LHCN-M2 (cell line): ENCODE data around the gene OR6B2. TPM values are rescaled to one million over a fixed set of nuclear protein-coding genes. Genes with fewer than 3 reads are reported as not detected.

Experiments used
- DNase-seq: peaks from one replicate; pipeline ENCODE4 v3.0.0-alpha.2; 2012; ENCODE audit warnings: low read depth
- total RNA-seq: library from RNA; depleted of rRNA; stranded (reverse); fragments of >200 nt; gene quantifications from 2 replicates; pipeline ENCODE4 v1.2.3, GENCODE V29; 2014

OR6B2 gene
- total RNA-seq, 1 experiment from 2014 or later = not detected

DNA sequence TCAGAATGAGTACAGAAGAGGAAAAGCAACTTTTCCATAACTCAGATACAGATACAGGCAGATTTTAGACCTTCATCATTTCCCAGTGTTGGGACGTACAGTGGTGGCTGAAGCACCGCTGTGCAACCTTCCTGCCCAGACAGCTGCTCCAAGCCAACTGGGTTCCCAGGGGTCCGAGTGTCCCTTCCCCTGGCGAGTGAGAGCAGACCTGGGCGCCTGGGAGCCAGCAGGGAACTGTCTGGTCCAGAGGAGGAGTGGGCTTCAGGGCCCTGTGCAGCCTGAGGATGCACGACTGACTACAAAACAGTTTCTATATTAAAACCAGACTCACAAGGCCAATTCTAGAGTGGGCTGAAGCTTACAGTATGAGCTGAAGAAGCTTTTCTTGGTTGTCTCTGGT, 11.1 kb upstream of the OR6B2 start:
- DNase-seq = no peak

DNA sequence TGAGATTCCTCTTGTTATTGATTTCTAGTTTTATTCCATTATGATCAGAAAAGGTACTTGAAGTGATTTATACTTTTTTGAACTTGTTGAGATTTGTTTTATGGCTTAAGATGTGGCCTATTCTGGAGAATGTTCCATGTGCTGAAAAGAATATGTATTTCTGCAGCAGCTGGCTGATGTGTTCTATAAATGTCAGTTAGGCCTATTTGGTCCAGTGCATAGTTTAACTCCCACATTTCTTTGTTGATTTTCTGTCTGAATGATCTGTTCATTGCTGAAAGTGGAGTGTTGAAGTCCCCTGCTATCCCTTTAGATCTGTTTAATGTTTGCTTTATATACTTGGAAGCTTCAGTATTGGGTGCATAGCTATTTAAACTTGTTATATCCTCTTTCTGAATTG, 7.1 kb upstream of the OR6B2 start:
- no peak for DNase-seq

DNA sequence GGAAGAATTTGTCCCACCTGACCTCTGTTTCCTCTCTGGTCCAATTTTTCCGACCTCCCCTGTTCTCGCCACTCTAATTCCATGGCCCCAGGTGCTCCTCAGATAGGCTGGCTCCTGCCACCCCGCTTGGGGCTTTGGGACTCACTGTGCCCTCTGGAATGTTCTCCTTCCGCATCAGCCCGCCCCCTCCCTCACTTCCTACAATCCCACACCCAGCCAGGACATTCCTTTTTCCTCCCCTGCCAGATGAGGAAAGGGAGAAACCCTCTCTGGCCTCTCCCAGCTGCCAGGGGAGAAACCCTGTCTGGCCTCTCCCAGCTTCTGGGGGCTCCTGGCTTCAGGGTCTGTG, 3.1 kb upstream of the OR6B2 start:
- no peak for DNase-seq

- DNase-seq = no peak
Observed at GRCh38 chr2:240032406-240033329, 2.4 kb upstream of the OR6B2 start.

- DNase-seq = no peak
Observed at GRCh38 chr2:240024766-240025165, 5.5 kb downstream of the OR6B2 start.

DNA sequence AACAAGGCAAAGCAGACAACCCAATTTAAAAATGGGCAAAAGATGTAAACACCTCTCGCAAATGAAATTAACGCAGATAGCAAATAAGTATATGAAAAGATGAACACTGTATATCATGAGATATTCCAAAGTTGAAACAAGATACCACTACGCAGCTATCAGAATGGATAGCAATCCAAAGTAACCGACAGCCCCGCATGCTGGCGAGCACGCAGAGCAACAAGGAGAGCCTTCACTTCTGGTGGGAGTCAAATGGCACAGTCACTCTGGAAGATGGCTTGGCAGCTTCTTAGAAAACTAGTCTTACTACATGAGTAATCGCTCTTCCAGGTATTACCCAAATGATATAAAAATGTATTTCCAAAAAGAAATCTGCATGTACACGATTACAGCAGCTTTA, 6.4 kb downstream of the OR6B2 start:
- no peak for DNase-seq

- DNase-seq = peak; percentile 44
Observed at GRCh38 chr2:240021488-240022104, 8.6 kb downstream of the OR6B2 start.

GRCh38 chr2:240018071-240018750, 12.0 kb downstream of the OR6B2 start:
- no peak for DNase-seq

GRCh38 chr2:240014327-240014726, 15.9 kb downstream of the OR6B2 start:
- DNase-seq = no peak

DNA sequence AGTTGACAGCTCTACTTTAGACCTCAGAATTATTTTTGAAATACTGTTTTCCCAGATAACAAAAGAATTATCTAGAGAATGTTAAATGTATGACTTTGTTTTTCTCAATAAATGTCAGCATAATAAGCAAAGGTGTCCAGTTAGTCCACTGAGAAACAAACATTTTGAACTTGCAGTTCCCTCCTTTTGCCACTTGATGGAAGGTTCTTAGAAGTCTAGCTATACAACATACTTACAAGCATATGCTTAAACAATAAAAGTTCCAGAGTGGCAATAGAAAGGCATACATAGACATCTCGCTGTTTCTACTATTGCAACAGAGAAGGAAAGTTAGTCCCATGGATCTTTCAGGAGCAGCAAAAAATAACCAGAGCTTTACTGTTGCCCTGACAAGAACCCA, 16.9 kb downstream of the OR6B2 start:
- DNase-seq = peak; percentile 9

DNA sequence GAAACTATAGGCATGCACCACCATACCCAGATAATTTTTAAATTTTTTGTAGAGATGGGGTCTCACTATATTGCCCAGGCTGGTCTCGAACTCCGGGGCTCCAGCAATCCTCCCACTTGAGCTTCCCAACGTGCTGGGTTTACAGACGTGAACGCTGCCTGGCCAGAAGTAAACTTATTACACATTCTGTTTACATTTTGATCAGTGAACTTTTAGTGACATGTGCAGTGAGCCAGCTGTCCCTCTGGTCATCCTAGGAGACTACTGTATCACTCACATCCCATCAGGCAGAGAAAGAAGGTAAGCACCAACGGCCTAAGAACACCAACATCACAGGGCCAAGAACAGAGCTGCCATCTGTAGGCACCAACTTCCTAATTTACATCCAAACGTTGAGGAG, 27.2 kb downstream of the OR6B2 start:
- DNase-seq = no peak

DNA sequence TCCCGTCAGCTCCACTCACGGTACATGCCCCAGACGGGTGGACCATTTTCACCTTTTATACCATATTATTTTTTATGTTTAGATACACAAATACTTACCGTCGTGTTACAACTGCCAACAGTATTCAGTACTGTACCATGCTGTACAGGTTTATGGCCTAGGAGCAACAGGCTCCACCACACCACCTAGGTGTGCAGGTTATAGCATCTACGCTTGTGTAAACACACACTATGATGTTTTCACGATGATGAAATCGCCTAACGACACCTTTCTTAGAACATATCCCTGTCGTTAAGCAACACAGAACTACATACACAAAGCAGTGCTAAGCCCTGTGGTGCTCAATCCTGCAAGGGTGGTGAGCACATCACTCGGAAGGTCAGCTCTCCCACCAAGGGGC, 29.6 kb downstream of the OR6B2 start:
- no peak for DNase-seq

DNA sequence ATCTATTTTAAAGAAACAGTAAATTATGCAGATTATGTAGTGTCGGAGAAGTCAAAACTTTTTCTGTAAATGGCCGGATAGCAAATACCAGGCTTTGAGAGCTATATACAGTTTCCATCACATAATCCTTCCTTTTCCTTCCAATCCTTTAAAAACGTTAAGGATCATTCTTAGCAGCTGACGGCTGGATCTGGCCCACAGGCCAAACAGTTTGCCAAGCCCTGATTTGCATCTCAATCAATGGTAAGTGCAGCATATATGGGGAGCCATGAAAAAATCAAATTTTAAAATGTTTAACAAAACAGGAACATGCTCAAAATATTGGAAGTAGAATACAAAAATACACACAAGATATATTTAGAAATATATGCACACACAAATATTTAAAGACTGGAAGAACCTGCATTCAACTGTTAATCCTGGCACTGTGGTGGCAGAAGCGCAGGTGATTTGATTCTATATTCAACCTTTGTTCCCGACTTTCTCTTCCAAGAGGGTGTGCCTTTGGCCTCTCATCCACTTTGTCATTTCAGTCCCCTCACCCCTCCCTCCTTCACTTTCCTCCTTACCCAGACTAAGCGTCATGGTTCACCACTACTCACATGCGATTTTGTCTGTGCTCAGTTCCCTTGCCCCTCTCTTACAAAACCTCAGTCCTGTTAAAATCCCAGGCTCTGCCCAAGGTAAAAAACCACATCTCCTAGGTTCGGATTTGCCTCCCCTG, 32.4 kb downstream of the OR6B2 start:
- DNase-seq = no peak

- no peak for DNase-seq
Observed at GRCh38 chr2:239994086-239994485, 36.1 kb downstream of the OR6B2 start.

GRCh38 chr2:239993291-239993690, 36.9 kb downstream of the OR6B2 start:
- no peak for DNase-seq

GRCh38 chr2:239991689-239992314, 38.4 kb downstream of the OR6B2 start:
- DNase-seq = peak; percentile 56

GRCh38 chr2:239990966-239991365, 39.3 kb downstream of the OR6B2 start:
- no peak for DNase-seq

- DNase-seq = peak; percentile 2
Observed at GRCh38 chr2:239985356-239985755, 44.9 kb downstream of the OR6B2 start.

GRCh38 chr2:239984421-239985194, 45.6 kb downstream of the OR6B2 start:
- no peak for DNase-seq

- DNase-seq = no peak
Observed at GRCh38 chr2:239983004-239983778, 47.0 kb downstream of the OR6B2 start.
